IMR-90 (cell line): ENCODE data around the gene CA6. TPM values are rescaled to one million over a fixed set of nuclear protein-coding genes. Genes with fewer than 3 reads are reported as not detected.

Source experiments
- ATAC-seq: fragments of 200-7000 bp; cut with Tn5 transposase; 2 replicates; pipeline ENCODE4 v1.9.1; 2020; ENCODE audit warnings: low read depth, mild to moderate bottlenecking, moderate library complexity
- BruUV-seq: library from RNA; stranded (reverse); fragments of 400-500 nt; replicated peaks from 2 replicates; lab custom pipeline; 2021; lab: Mats Ljungman, UMichigan
- CTCF ChIA-PET: fragments of 300-600 bp; formaldehyde crosslinking; extraction: SDS; loops from one replicate; lab custom pipeline; 2021; ENCODE audit warnings: antibody characterized with exemption; lab: Yijun Ruan, JAX
- POLR2A ChIA-PET: fragments of 300-600 bp; sonication (Branson Sonifier 250); formaldehyde crosslinking; loops from one replicate; lab custom pipeline; 2022; ENCODE audit warnings: antibody characterized with exemption; ENCODE audit not compliant: unreplicated experiment; lab: Charles Lee
- DNase-seq: peaks from one replicate; pipeline ENCODE4 v3.0.0; 2013
- H2AFZ ChIP-seq: replicated peaks from 2 replicates; pipeline ENCODE3; 2013; ENCODE audit warnings: low read length, mild to moderate bottlenecking; ENCODE audit not compliant: poor library complexity
- H2AK5ac ChIP-seq: 2 replicates; pipeline ENCODE4 v1.6.1; 2013; ENCODE audit warnings: low read depth, low read length, inconsistent platforms
- H2AK9ac ChIP-seq: replicated peaks from 2 replicates; pipeline ENCODE3; 2013; ENCODE audit warnings: mild to moderate bottlenecking, low read depth, low read length, moderate library complexity; ENCODE audit not compliant: poor library complexity
- H2BK120ac ChIP-seq: 2 replicates; pipeline ENCODE4 v1.6.1; 2013; ENCODE audit warnings: low read depth, low read length, inconsistent platforms
- H2BK15ac ChIP-seq: 3 replicates; pipeline ENCODE4 v1.6.1; 2013; ENCODE audit warnings: low read depth, low read length, inconsistent platforms
- H2BK20ac ChIP-seq: 2 replicates; pipeline ENCODE4 v1.6.1; 2013; ENCODE audit warnings: low read depth, mild to moderate bottlenecking, inconsistent platforms, low read length, moderate library complexity
- H2BK5ac ChIP-seq: 2 replicates; pipeline ENCODE4 v1.6.1; 2013; ENCODE audit warnings: mild to moderate bottlenecking, low read depth, low read length, inconsistent platforms; ENCODE audit not compliant: poor library complexity, severe bottlenecking
- H3K14ac ChIP-seq: replicated peaks from 2 replicates; pipeline ENCODE4 v1.6.1; 2013; ENCODE audit warnings: low read depth, low read length, inconsistent platforms
- H3K18ac ChIP-seq: 2 replicates; pipeline ENCODE4 v1.6.1; 2013; ENCODE audit warnings: low read depth, low read length, control low read depth
- H3K23ac ChIP-seq: 2 replicates; pipeline ENCODE4 v1.6.1; 2013; ENCODE audit warnings: low read depth, low read length, inconsistent platforms
- H3K27ac ChIP-seq: 2 replicates; pipeline ENCODE4 v1.5.1; 2013; ENCODE audit warnings: mild to moderate bottlenecking, control low read depth, low read length; ENCODE audit not compliant: insufficient read depth
- H3K27me3 ChIP-seq: 2 replicates; pipeline ENCODE4 v1.6.1; 2013; ENCODE audit warnings: low read length; ENCODE audit not compliant: control insufficient read depth, insufficient read depth
- H3K36me3 ChIP-seq: 2 replicates; pipeline ENCODE4 v1.6.1; 2013; ENCODE audit warnings: low read length, mixed read lengths; ENCODE audit not compliant: control insufficient read depth, insufficient read depth
- H3K4ac ChIP-seq: 2 replicates; pipeline ENCODE4 v1.6.1; 2013; ENCODE audit warnings: low read depth, low read length, inconsistent platforms
- H3K4me1 ChIP-seq: 2 replicates; pipeline ENCODE4 v1.6.1; 2013; ENCODE audit warnings: low read length, mixed read lengths; ENCODE audit not compliant: control insufficient read depth, insufficient read depth
- H3K4me2 ChIP-seq: 2 replicates; pipeline ENCODE4 v1.6.1; 2013; ENCODE audit warnings: low read depth, mild to moderate bottlenecking, control low read depth, low read length, moderate library complexity
- H3K4me3 ChIP-seq: 2 replicates; pipeline ENCODE4 v1.5.1; 2013; ENCODE audit warnings: low read depth, mild to moderate bottlenecking, control low read depth, low read length, moderate library complexity; ENCODE audit not compliant: insufficient read depth
- H3K56ac ChIP-seq: 2 replicates; pipeline ENCODE4 v1.6.1; 2013; ENCODE audit warnings: low read length, inconsistent platforms; ENCODE audit not compliant: insufficient read depth; ENCODE audit errors: extremely low read depth
- H3K79me1 ChIP-seq, 2 experiments: 2 replicates each; pipeline ENCODE4 v1.6.1; 2013; ENCODE audit warnings: low read length in 2 of 2, inconsistent platforms in 1 of 2, low read depth in 1 of 2
- H3K9ac ChIP-seq: 2 replicates; pipeline ENCODE4 v1.6.1; 2013; ENCODE audit warnings: low read depth, low read length, control low read depth
- H3K9me1 ChIP-seq: 2 replicates; pipeline ENCODE4 v1.6.1; 2013; ENCODE audit warnings: low read length, inconsistent platforms; ENCODE audit not compliant: insufficient read depth
- H3K9me3 ChIP-seq: 2 replicates; pipeline ENCODE4 v1.6.1; 2013; ENCODE audit warnings: low read length; ENCODE audit not compliant: control insufficient read depth, insufficient read depth
- H4K20me1 ChIP-seq: 2 replicates; pipeline ENCODE4 v1.6.1; 2013; ENCODE audit warnings: low read length, inconsistent platforms; ENCODE audit not compliant: insufficient read depth
- H4K5ac ChIP-seq: 2 replicates; pipeline ENCODE4 v1.6.1; 2013; ENCODE audit warnings: mild to moderate bottlenecking, low read depth, low read length, control low read depth
- H4K8ac ChIP-seq, 2 experiments: 2 replicates each; pipeline ENCODE4 v1.6.1; 2013; ENCODE audit warnings: low read depth in 2 of 2, low read length in 2 of 2, control low read depth in 1 of 2, inconsistent platforms in 1 of 2
- H4K91ac ChIP-seq: 2 replicates; pipeline ENCODE4 v1.6.1; 2013; ENCODE audit warnings: low read depth, low read length, inconsistent platforms; ENCODE audit not compliant: insufficient read depth
- BHLHE40 ChIP-seq: fragments of 150-350 bp; IDR thresholded peaks from 2 replicates; pipeline ENCODE4 v1.6.1; 2016; ENCODE audit warnings: mild to moderate bottlenecking, low read depth, low read length
- CEBPB ChIP-seq: IDR thresholded peaks from 2 replicates; pipeline ENCODE4 v1.6.1; 2012; ENCODE audit warnings: low read depth, low read length, improper control_type of control experiment
- CHD1 ChIP-seq: IDR thresholded peaks from 2 replicates; pipeline ENCODE4 v1.6.1; 2012; ENCODE audit warnings: low read depth, low read length, improper control_type of control experiment
- MAFK ChIP-seq: IDR thresholded peaks from 2 replicates; pipeline ENCODE4 v1.6.1; 2012; ENCODE audit warnings: low read depth, low read length, improper control_type of control experiment
- MAZ ChIP-seq: IDR thresholded peaks from 2 replicates; pipeline ENCODE4 v1.6.1; 2012; ENCODE audit warnings: low read depth, mild to moderate bottlenecking, low read length, improper control_type of control experiment, moderate library complexity, borderline replicate concordance
- MXI1 ChIP-seq: IDR thresholded peaks from 2 replicates; pipeline ENCODE4 v1.6.1; 2012; ENCODE audit warnings: low read depth, mild to moderate bottlenecking, low read length, moderate library complexity, borderline replicate concordance
- POLR2A ChIP-seq: IDR thresholded peaks from 2 replicates; pipeline ENCODE4 v1.6.1; 2012; ENCODE audit warnings: mild to moderate bottlenecking, low read depth, low read length
- RAD21 ChIP-seq: IDR thresholded peaks from 2 replicates; pipeline ENCODE4 v1.6.1; 2012; ENCODE audit warnings: low read length, improper control_type of control experiment
- RCOR1 ChIP-seq: IDR thresholded peaks from 2 replicates; pipeline ENCODE4 v1.6.1; 2012; ENCODE audit warnings: mild to moderate bottlenecking, low read length, improper control_type of control experiment; ENCODE audit not compliant: insufficient replicate concordance
- RFX5 ChIP-seq: IDR thresholded peaks from 2 replicates; pipeline ENCODE4 v1.8.0; 2012; ENCODE audit warnings: low read depth, mild to moderate bottlenecking, low read length, moderate library complexity
- SMC3 ChIP-seq: fragments of 150-350 bp; IDR thresholded peaks from 2 replicates; pipeline ENCODE4 v1.6.1; 2016; ENCODE audit warnings: low read depth, mild to moderate bottlenecking, antibody characterized with exemption, low read length, moderate library complexity
- WGBS, 2 experiments: methylation state at CpG; one replicate each; pipeline versions ENCODE4 v1.1.5 to v1.1.7; 2013; ENCODE audit warnings: missing lambda C conversion rate in 2 of 2; ENCODE audit not compliant: insufficient read length in 1 of 2; ENCODE audit errors: extremely low coverage in 2 of 2; 5-methylcytosine and 5-hydroxymethylcytosine counted together
- dilution Hi-C: fragments of 300-500 bp; cut with HindIII; formaldehyde crosslinking; loops from one replicate; pipeline ENCODE4 v1.14.3; 2018; ENCODE audit warnings: low sequenced_read_pairs; ENCODE audit not compliant: unreplicated experiment
- in situ Hi-C: fragments of 300-500 bp; cut with MboI; formaldehyde crosslinking; loops from 3 replicates; pipeline ENCODE4 v1.14.3; 2019; ENCODE audit warnings: low sequenced_read_pairs, inconsistent platforms, mixed read lengths
- intact Hi-C: fragments of 100-400 bp; cut with micrococcal nuclease; formaldehyde crosslinking; loops from 2 replicates; pipeline ENCODE4 v1.10.0; 2022
- polyA plus RNA-seq, 3 experiments: library from polyadenylated mRNA; depleted of rRNA; stranded (reverse); fragments of >200 nt; gene quantifications; 2 replicates each; pipeline ENCODE4 v1.2.3, GENCODE V29; 2012; ENCODE audit warnings: low replicate concordance in 1 of 3
- total RNA-seq: library from RNA; depleted of rRNA; stranded (reverse); fragments of >200 nt; gene quantifications from 2 replicates; pipeline ENCODE4 v1.2.3, GENCODE V29; 2012
- TF ChIP-seq, protein P1 (sequence below): conservative IDR thresholded peaks from 2 replicates; pipeline ENCODE4 v1.5.1; 2012; ENCODE audit warnings: mild to moderate bottlenecking, low read depth, low read length, improper control_type of control experiment
- TF ChIP-seq, protein P2 (sequence below): fragments of 150-350 bp; IDR thresholded peaks from 2 replicates; pipeline ENCODE4 v1.6.1; 2016; ENCODE audit warnings: low read depth, mild to moderate bottlenecking, low read length, moderate library complexity, borderline replicate concordance
- TF ChIP-seq, protein P3 (sequence below): fragments of 150-350 bp; IDR thresholded peaks from 2 replicates; pipeline ENCODE4 v1.6.1; 2017; ENCODE audit warnings: mild to moderate bottlenecking, antibody characterized with exemption, low read length, low read depth

The CA6 gene
- total and polyA plus RNA-seq, 2 of the 4 experiments (the other 2 are of a cell fraction) = not detected

GRCh38 chr1:9014475-9015375, 69.1 kb downstream of the CA6 start:
- Histone ChIP-seq H3K4me3 (no peak overlapping the region), H2BK20ac (no peak overlapping the region), H3K23ac (no peak overlapping the region), H2BK15ac (no peak overlapping the region), H3K27ac (no peak overlapping the region), H4K20me1 (no peaks in the 10 kb centered on the region), H3K4me1 (peaks cover 1% of the 10 kb centered on the region; the same call in 1 of the 2 replicates), H3K9ac (no peak overlapping the region), H4K8ac (no peak overlapping the region), H3K9me1 (no peaks in the 10 kb centered on the region), H3K36me3 (no peaks in the 10 kb centered on the region), H3K56ac (no peak overlapping the region), H3K4ac (no peak overlapping the region), H4K5ac (no peak overlapping the region), H3K79me1 (no peaks in the 10 kb centered on the region), H3K14ac (no peak overlapping the region), H2AK9ac (no peak overlapping the region), H2AFZ (no peak overlapping the region), H3K18ac (no peak overlapping the region), H4K91ac (no peak overlapping the region), H2BK120ac (no peak overlapping the region), H3K27me3 (peaks cover 9% of the 10 kb centered on the region), H3K4me2 (no peak overlapping the region), H2BK5ac (no peak overlapping the region), H3K9me3 (no peaks in the 10 kb centered on the region), H2AK5ac (no peak overlapping the region)
- in situ Hi-C loops = no loop called here
- BruUV-seq = no TSS peak
- intact Hi-C loops = no loop called here
- 74% methylated on average over 18 of the region's 36 CpGs; no CpG with 5 or more reads in 1 of the 2 experiments for WGBS, 2 experiments
- ATAC-seq (no peak; the same call in 1 of the 2 replicates), DNase-seq (no peak)
- ChIA-PET CTCF (interaction anchor here (1.6 kb wide), 1 partner anchor 10 kb away, joined by 6 read pairs; no protein-coding TSS in a partner anchor), POLR2A (no interaction called here)
- dilution Hi-C loops = no loop called here
- TF ChIP-seq RAD21 (no peak), CEBPB (no peak), POLR2A (no peak), MXI1 (no peak), RFX5 (no peak), RCOR1 (no peak), BHLHE40 (no peak), MAZ (no peak), CHD1 (no peak), SMC3 (no peak), MAFK (no peak)
- TF ChIP-seq, protein P1, sequence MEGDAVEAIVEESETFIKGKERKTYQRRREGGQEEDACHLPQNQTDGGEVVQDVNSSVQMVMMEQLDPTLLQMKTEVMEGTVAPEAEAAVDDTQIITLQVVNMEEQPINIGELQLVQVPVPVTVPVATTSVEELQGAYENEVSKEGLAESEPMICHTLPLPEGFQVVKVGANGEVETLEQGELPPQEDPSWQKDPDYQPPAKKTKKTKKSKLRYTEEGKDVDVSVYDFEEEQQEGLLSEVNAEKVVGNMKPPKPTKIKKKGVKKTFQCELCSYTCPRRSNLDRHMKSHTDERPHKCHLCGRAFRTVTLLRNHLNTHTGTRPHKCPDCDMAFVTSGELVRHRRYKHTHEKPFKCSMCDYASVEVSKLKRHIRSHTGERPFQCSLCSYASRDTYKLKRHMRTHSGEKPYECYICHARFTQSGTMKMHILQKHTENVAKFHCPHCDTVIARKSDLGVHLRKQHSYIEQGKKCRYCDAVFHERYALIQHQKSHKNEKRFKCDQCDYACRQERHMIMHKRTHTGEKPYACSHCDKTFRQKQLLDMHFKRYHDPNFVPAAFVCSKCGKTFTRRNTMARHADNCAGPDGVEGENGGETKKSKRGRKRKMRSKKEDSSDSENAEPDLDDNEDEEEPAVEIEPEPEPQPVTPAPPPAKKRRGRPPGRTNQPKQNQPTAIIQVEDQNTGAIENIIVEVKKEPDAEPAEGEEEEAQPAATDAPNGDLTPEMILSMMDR = no peak
- TF ChIP-seq, protein P2, sequence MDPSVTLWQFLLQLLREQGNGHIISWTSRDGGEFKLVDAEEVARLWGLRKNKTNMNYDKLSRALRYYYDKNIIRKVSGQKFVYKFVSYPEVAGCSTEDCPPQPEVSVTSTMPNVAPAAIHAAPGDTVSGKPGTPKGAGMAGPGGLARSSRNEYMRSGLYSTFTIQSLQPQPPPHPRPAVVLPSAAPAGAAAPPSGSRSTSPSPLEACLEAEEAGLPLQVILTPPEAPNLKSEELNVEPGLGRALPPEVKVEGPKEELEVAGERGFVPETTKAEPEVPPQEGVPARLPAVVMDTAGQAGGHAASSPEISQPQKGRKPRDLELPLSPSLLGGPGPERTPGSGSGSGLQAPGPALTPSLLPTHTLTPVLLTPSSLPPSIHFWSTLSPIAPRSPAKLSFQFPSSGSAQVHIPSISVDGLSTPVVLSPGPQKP = no peak
- TF ChIP-seq, protein P3, sequence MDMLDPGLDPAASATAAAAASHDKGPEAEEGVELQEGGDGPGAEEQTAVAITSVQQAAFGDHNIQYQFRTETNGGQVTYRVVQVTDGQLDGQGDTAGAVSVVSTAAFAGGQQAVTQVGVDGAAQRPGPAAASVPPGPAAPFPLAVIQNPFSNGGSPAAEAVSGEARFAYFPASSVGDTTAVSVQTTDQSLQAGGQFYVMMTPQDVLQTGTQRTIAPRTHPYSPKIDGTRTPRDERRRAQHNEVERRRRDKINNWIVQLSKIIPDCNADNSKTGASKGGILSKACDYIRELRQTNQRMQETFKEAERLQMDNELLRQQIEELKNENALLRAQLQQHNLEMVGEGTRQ = no peak
